Measurements from ENCODE around the gene MZT1. TPM values are rescaled to one million over a fixed set of nuclear protein-coding genes. Genes with fewer than 3 reads are reported as not detected.

MZT1 gene
- total RNA-seq, 1 donor from 2014 or later = 80.3 TPM

DNA sequence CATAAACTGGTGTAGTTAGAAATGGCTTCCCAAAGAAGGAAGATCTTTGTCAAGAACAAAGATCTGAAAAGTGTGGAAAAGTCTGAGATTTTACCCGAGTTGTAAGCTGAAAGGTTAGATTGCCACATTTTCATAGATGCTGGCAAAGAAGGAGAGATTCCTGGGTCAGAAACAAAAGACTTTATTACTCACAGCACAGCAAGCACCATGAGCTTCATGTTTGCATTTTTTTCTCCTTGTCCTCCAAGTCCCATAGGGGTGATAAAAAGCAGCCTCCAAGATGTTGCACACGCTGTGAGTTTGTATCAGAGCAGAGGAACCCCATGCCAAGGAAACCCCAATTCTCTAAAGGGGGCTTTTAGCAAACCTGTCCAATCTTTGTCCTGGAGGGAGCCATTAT lies 29.3 kb downstream of the MZT1 start:
- Mint-ChIP-seq H3K27ac (no peak overlapping the region), H3K27me3 (ENCODE audit: insufficient read depth, low read depth) (no peaks in the 10 kb centered on the region), H3K9me3 (peaks cover under 1% of the 10 kb centered on the region), H3K4me1 (no peaks in the 10 kb centered on the region), H3K4me3 (no peak overlapping the region), H3K36me3 (no peaks in the 10 kb centered on the region)
- Histone ChIP-seq H3K27ac (no peak overlapping the region), H4K20me1 (ENCODE audit: low read depth) (no peaks in the 10 kb centered on the region), H3K79me2 (ENCODE audit: low read depth) (no peaks in the 10 kb centered on the region), H3K4me2 (no peak overlapping the region), H3K4me1 (no peaks in the 10 kb centered on the region), H3F3A (ENCODE audit: low read depth) (no peaks in the 10 kb centered on the region), H3K27me3 (no peaks in the 10 kb centered on the region), H3K4me3 (no peak overlapping the region), H3K36me3 (no peaks in the 10 kb centered on the region), H2AFZ (replicated peaks) (no peak overlapping the region), H3K9ac (no peak overlapping the region), H3K9me3 (ENCODE audit: low read depth) (no peaks in the 10 kb centered on the region)
- TF ChIP-seq EZH2 (IDR thresholded peaks at IDR 0.05) (no peak), EZH2phosphoT487 (IDR thresholded peaks at IDR 0.05) (no peak)
- TF ChIP-seq, protein P1, sequence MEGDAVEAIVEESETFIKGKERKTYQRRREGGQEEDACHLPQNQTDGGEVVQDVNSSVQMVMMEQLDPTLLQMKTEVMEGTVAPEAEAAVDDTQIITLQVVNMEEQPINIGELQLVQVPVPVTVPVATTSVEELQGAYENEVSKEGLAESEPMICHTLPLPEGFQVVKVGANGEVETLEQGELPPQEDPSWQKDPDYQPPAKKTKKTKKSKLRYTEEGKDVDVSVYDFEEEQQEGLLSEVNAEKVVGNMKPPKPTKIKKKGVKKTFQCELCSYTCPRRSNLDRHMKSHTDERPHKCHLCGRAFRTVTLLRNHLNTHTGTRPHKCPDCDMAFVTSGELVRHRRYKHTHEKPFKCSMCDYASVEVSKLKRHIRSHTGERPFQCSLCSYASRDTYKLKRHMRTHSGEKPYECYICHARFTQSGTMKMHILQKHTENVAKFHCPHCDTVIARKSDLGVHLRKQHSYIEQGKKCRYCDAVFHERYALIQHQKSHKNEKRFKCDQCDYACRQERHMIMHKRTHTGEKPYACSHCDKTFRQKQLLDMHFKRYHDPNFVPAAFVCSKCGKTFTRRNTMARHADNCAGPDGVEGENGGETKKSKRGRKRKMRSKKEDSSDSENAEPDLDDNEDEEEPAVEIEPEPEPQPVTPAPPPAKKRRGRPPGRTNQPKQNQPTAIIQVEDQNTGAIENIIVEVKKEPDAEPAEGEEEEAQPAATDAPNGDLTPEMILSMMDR (IDR thresholded peaks at IDR 0.05) = no peak
- no peak for DNase-seq (ENCODE audit: low spot score)

DNA sequence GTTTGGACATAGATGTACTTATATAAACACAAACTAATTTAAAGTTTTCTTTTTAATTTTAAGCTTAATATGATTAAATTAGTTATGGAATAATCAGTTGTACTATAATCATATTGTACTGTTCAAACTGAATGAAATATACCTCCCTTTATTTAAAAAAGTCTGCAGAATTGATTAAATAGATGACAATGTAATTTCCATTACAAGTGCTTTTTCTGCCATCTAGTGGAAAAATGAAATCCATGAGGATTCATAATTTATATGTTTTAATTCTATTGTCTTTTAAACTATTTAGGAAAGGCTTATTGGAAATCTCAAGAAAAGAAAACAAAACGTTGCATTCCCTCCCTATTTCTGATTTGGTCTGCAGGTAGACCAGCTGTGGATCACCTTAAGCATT lies 30.9 kb downstream of the MZT1 start:
- H3K4me3 ChIP-seq = no peak overlapping the region
- H3K27ac ChIP-seq = no peak overlapping the region
- no peaks in the 10 kb centered on the region for H3K4me1 ChIP-seq
- no peaks in the 10 kb centered on the region for H3K9me3 ChIP-seq (ENCODE audit: low read depth)
- no peak overlapping the region for H3K9ac ChIP-seq
- H3K4me1 Mint-ChIP-seq = no peaks in the 10 kb centered on the region
- H3K27me3 ChIP-seq = no peaks in the 10 kb centered on the region
- no peaks in the 10 kb centered on the region for H3K79me2 ChIP-seq (ENCODE audit: low read depth)
- no peak overlapping the region for H2AFZ ChIP-seq (replicated peaks)
- H3K36me3 Mint-ChIP-seq = no peaks in the 10 kb centered on the region
- DNase-seq (ENCODE audit: low spot score) = no peak
- H3K9me3 Mint-ChIP-seq = peaks cover 6% of the 10 kb centered on the region
- H3K4me2 ChIP-seq = no peak overlapping the region
- H4K20me1 ChIP-seq (ENCODE audit: low read depth) = no peaks in the 10 kb centered on the region
- H3K4me3 Mint-ChIP-seq = no peak overlapping the region
- no peaks in the 10 kb centered on the region for H3F3A ChIP-seq (ENCODE audit: low read depth)
- no peaks in the 10 kb centered on the region for H3K36me3 ChIP-seq
- TF ChIP-seq EZH2phosphoT487 (IDR thresholded peaks at IDR 0.05) = no peak
- TF ChIP-seq, protein P1 (IDR thresholded peaks at IDR 0.05) = peak; percentile 40
- H3K27ac Mint-ChIP-seq = no peak overlapping the region
- H3K27me3 Mint-ChIP-seq (ENCODE audit: insufficient read depth, low read depth) = no peaks in the 10 kb centered on the region

DNA sequence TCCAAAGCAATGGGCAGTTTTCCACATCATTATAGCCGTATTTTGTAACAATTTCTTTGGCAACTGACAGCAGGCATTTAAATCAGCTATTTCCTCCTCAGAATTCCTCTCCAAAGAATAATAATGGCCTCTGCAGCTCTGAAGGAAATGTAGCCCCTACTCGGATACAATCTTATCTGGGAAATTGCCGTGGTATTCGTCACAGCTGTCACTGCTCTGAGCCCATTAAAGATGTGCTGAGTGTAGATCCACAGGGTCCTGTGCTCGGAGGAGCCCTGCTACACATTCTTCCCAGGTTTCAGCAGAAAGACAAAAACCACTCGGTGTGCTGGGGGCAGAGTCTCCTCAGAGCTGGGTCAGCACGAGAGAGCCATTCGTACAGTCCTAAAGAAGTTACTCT lies 33.1 kb downstream of the MZT1 start:
- no peaks in the 10 kb centered on the region for H3F3A ChIP-seq (ENCODE audit: low read depth)
- no peaks in the 10 kb centered on the region for H3K4me1 ChIP-seq
- H3K27ac ChIP-seq = no peak overlapping the region
- H3K4me3 ChIP-seq = no peak overlapping the region
- no peaks in the 10 kb centered on the region for H3K9me3 ChIP-seq (ENCODE audit: low read depth)
- no peaks in the 10 kb centered on the region for H4K20me1 ChIP-seq (ENCODE audit: low read depth)
- no peak overlapping the region for H3K9ac ChIP-seq
- Mint-ChIP-seq H3K9me3 (peaks cover 8% of the 10 kb centered on the region), H3K4me1 (no peaks in the 10 kb centered on the region), H3K27me3 (ENCODE audit: insufficient read depth, low read depth) (no peaks in the 10 kb centered on the region), H3K27ac (no peak overlapping the region), H3K36me3 (no peaks in the 10 kb centered on the region), H3K4me3 (no peak overlapping the region)
- no peaks in the 10 kb centered on the region for H3K36me3 ChIP-seq
- DNase-seq (ENCODE audit: low spot score) = no peak
- no peaks in the 10 kb centered on the region for H3K79me2 ChIP-seq (ENCODE audit: low read depth)
- H3K4me2 ChIP-seq = no peak overlapping the region
- TF ChIP-seq EZH2 (IDR thresholded peaks at IDR 0.05) (no peak), EZH2phosphoT487 (IDR thresholded peaks at IDR 0.05) (no peak)
- TF ChIP-seq, protein P1 (IDR thresholded peaks at IDR 0.05) = no peak
- H3K27me3 ChIP-seq = no peaks in the 10 kb centered on the region
- no peak overlapping the region for H2AFZ ChIP-seq (replicated peaks)

DNA sequence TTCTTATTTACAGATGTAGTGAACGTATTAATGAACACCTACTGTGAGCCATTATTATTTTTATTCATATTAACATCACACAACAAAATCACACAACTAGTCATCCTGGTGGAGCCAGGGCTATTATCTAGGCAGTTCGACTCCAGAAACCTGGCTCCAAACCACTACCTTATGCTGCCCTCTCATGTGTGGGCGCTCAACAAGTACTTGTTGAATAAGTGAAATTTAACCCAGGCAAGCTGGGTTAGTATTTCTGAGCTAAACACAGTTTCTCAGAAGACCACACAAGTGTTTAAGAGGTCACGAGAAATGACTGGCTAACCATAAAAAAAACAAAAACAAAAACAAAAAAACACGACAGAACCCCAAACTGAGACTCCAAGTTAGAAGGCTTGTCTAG lies 33.6 kb downstream of the MZT1 start:
- Mint-ChIP-seq H3K36me3 (no peaks in the 10 kb centered on the region), H3K4me1 (no peaks in the 10 kb centered on the region), H3K27ac (no peak overlapping the region), H3K27me3 (ENCODE audit: insufficient read depth, low read depth) (no peaks in the 10 kb centered on the region), H3K9me3 (peaks cover 8% of the 10 kb centered on the region), H3K4me3 (no peak overlapping the region)
- Histone ChIP-seq H3K9me3 (ENCODE audit: low read depth) (no peaks in the 10 kb centered on the region), H3K79me2 (ENCODE audit: low read depth) (no peaks in the 10 kb centered on the region), H3F3A (ENCODE audit: low read depth) (no peaks in the 10 kb centered on the region), H4K20me1 (ENCODE audit: low read depth) (no peaks in the 10 kb centered on the region), H3K27ac (no peak overlapping the region), H3K4me3 (no peak overlapping the region), H3K27me3 (no peaks in the 10 kb centered on the region), H3K36me3 (no peaks in the 10 kb centered on the region), H3K9ac (no peak overlapping the region), H2AFZ (replicated peaks) (no peak overlapping the region), H3K4me2 (no peak overlapping the region), H3K4me1 (no peaks in the 10 kb centered on the region)
- no peak for DNase-seq (ENCODE audit: low spot score)
- TF ChIP-seq, protein P1 (IDR thresholded peaks at IDR 0.05) = no peak
- TF ChIP-seq EZH2 (IDR thresholded peaks at IDR 0.05) (no peak), EZH2phosphoT487 (IDR thresholded peaks at IDR 0.05) (no peak)

All from neural progenitor cell (in vitro differentiated cells).